SK-N-SH (cell line): ENCODE data around the gene TOM1L1. TPM values are rescaled to one million over a fixed set of nuclear protein-coding genes. Genes with fewer than 3 reads are reported as not detected.

Experiments
- CTCF ChIA-PET: fragments of 300-600, 350-600 bp; formaldehyde crosslinking; extraction: SDS; loops from one replicate; lab custom pipeline; 2021; lab: Yijun Ruan, JAX
- POLR2A ChIA-PET: fragments of 350-600 bp; sonication (Branson Sonifier 250); formaldehyde crosslinking; extraction: SDS; loops from one replicate; lab custom pipeline; 2020; ENCODE audit warnings: antibody characterized with exemption, inconsistent platforms; lab: Yijun Ruan, JAX
- DNase-seq: peaks from one replicate; pipeline ENCODE4 v3.0.0; 2012
- H2AFZ ChIP-seq: fragments of 200-600 bp; sonication (generic); 2 replicates; pipeline ENCODE4 v1.8.1; 2016; ENCODE audit warnings: antibody characterized with exemption, mild to moderate bottlenecking, low read depth
- H3F3A ChIP-seq: fragments of 200-600 bp; sonication (generic); replicated peaks from 2 replicates; pipeline ENCODE3; 2016; ENCODE audit warnings: antibody characterized with exemption, mild to moderate bottlenecking; ENCODE audit not compliant: insufficient read depth
- H3K27ac ChIP-seq, 2 experiments: fragments of 200-500 bp in 1 of 2; fragments of 200-600 bp in 1 of 2; sonication (Bioruptor generic) in 1 of 2; sonication (generic), shearing (Covaris generic) in 1 of 2; 2 replicates each; pipeline versions ENCODE4 v1.5.1 to v1.6.1; 2014 to 2016; ENCODE audit warnings: low read depth in 2 of 2, inconsistent platforms in 1 of 2, low read length in 1 of 2, mild to moderate bottlenecking in 1 of 2, mixed read lengths in 1 of 2
- H3K27me3 ChIP-seq: fragments of 200-600 bp; sonication (generic), shearing (Covaris generic); 2 replicates; pipeline ENCODE4 v1.6.1; 2016; ENCODE audit warnings: mixed run types; ENCODE audit not compliant: insufficient read depth
- H3K36me3 ChIP-seq, 2 experiments: fragments of 200-500 bp in 1 of 2; fragments of 200-600 bp in 1 of 2; sonication (Bioruptor generic) in 1 of 2; sonication (generic) in 1 of 2; replicated peaks in 1 of 2; 2 replicates each; pipeline versions ENCODE3 to v1.5.1; 2014 to 2016; ENCODE audit warnings: low read length in 1 of 2, mild to moderate bottlenecking in 1 of 2; ENCODE audit not compliant: insufficient read depth in 2 of 2, control insufficient read depth in 1 of 2
- H3K4me1 ChIP-seq, 2 experiments: fragments of 200-500 bp in 1 of 2; fragments of 200-600 bp in 1 of 2; sonication (Bioruptor generic) in 1 of 2; sonication (generic), shearing (Covaris generic) in 1 of 2; 2 replicates each; pipeline versions ENCODE4 v1.5.1 to v1.6.1; 2014 to 2016; ENCODE audit warnings: low read depth in 1 of 2, low read length in 1 of 2, mixed run types in 1 of 2; ENCODE audit not compliant: insufficient read depth in 2 of 2, control insufficient read depth in 1 of 2
- H3K4me2 ChIP-seq: fragments of 200-600 bp; sonication (generic), shearing (Covaris generic); 2 replicates; pipeline ENCODE4 v1.6.1; 2017; ENCODE audit warnings: mixed run types
- H3K4me3 ChIP-seq, 2 experiments: fragments of 200-500 bp in 1 of 2; fragments of 200-600 bp in 1 of 2; sonication (Bioruptor generic) in 1 of 2; sonication (generic), shearing (Covaris generic) in 1 of 2; 2 replicates each; pipeline versions ENCODE4 v1.5.1 to v1.8.1; 2014 to 2016; ENCODE audit warnings: low read depth in 2 of 2, inconsistent platforms in 1 of 2, low read length in 1 of 2, mild to moderate bottlenecking in 1 of 2, mixed read lengths in 1 of 2, moderate library complexity in 1 of 2
- H3K79me2 ChIP-seq: fragments of 200-600 bp; sonication (generic); 2 replicates; pipeline ENCODE4 v1.8.1; 2017; ENCODE audit warnings: mild to moderate bottlenecking; ENCODE audit not compliant: insufficient read depth
- H3K9ac ChIP-seq: fragments of 200-600 bp; sonication (generic); 2 replicates; pipeline ENCODE4 v1.6.1; 2017; ENCODE audit warnings: mixed run types
- H3K9me2 ChIP-seq: fragments of 200-600 bp; sonication (generic); 2 replicates; pipeline ENCODE4 v1.6.1; 2017; ENCODE audit warnings: mixed run types
- H3K9me3 ChIP-seq: fragments of 200-600 bp; sonication (generic); 2 replicates; pipeline ENCODE4 v1.6.1; 2017; ENCODE audit warnings: mixed run types, mild to moderate bottlenecking, moderate library complexity
- H4K20me1 ChIP-seq: fragments of 200-600 bp; sonication (generic); 2 replicates; pipeline ENCODE4 v1.6.1; 2017; ENCODE audit warnings: mild to moderate bottlenecking, mixed run types; ENCODE audit not compliant: insufficient read depth
- MEF2A ChIP-seq: IDR thresholded peaks from 2 replicates; pipeline ENCODE4 v1.4.0; 2012; ENCODE audit warnings: low read depth, borderline replicate concordance
- MXI1 ChIP-seq: IDR thresholded peaks from 2 replicates; pipeline ENCODE4 v1.6.1; 2012; ENCODE audit warnings: mild to moderate bottlenecking, low read depth, low read length, improper control_type of control experiment
- RAD21 ChIP-seq: IDR thresholded peaks from 2 replicates; pipeline ENCODE4 v1.6.1; 2012; ENCODE audit warnings: mild to moderate bottlenecking, low read length
- TCF12 ChIP-seq: IDR thresholded peaks from 2 replicates; pipeline ENCODE4 v1.4.0; 2012
- TEAD4 ChIP-seq: IDR thresholded peaks from 2 replicates; pipeline ENCODE4 v1.4.0; 2012; ENCODE audit warnings: mild to moderate bottlenecking, borderline replicate concordance; ENCODE audit not compliant: insufficient read depth
- YY1 ChIP-seq: IDR thresholded peaks from 2 replicates; pipeline ENCODE4 v1.4.0; 2012; ENCODE audit warnings: low read depth, mild to moderate bottlenecking
- WGBS: methylation state at CpG from one replicate; pipeline ENCODE4 v1.1.6; 2017; ENCODE audit warnings: low lambda C conversion rate; 5-methylcytosine and 5-hydroxymethylcytosine counted together
- polyA plus RNA-seq, 3 experiments: library from polyadenylated mRNA; depleted of rRNA; stranded (reverse); fragments of >200 nt; gene quantifications; 2 replicates each; pipeline ENCODE4 v1.2.3, GENCODE V29; 2012
- TF ChIP-seq, protein P1 (sequence below): fragments of 150-350 bp; IDR thresholded peaks from 2 replicates; pipeline ENCODE4 v1.6.1; 2016; ENCODE audit warnings: mild to moderate bottlenecking, low read depth, low read length
- TF ChIP-seq, protein P2 (sequence below): fragments of 150-350 bp; IDR thresholded peaks from 2 replicates; pipeline ENCODE4 v1.6.1; 2017; ENCODE audit warnings: antibody characterized with exemption, low read length, low read depth, borderline replicate concordance

The TOM1L1 gene
- polyA plus RNA-seq, 1 of the 3 experiments (the other 2 are of a cell fraction) = 46.5 TPM

DNA sequence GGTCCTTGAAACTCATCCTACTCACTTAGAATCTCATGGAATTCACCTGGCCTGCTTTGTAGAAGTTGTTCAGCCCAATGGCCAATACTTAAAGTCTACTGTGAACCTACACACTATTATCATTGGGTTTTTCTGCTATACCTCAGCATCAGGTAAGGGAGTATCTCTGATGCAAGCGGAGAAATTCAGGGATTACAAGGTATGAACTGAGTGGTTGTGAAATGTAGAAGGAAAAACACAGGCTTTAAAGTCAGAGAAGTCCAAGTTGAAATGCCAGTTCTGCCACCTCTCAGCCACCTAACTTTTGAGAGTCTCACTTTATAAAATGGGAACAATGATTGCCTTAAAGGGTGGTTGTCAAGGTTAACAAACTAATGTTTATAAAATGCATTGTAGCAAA lies 36.8 kb downstream of the TOM1L1 start:
- Histone ChIP-seq H3F3A (no peaks in the 10 kb centered on the region), H3K9me2 (no peaks in the 10 kb centered on the region), H3K79me2 (no peaks in the 10 kb centered on the region), H3K4me3 (no peak overlapping the region), H3K9me3 (no peaks in the 10 kb centered on the region), H3K27me3 (no peaks in the 10 kb centered on the region), H3K9ac (no peak overlapping the region), H3K27ac (no peak overlapping the region), H2AFZ (no peak overlapping the region), H3K4me1 (no peaks in the 10 kb centered on the region), H4K20me1 (no peaks in the 10 kb centered on the region), H3K4me2 (no peak overlapping the region), H3K36me3 (peaks cover 68 to 73% of the 10 kb centered on the region in 2 experiments)
- CTCF ChIA-PET = interaction anchor here (1.1 kb wide), 1 partner anchor 25 kb away, joined by 3 read pairs; no protein-coding TSS in a partner anchor
- WGBS = 100% methylated on average over 1 of the region's 1 CpG
- POLR2A ChIA-PET = no interaction called here
- DNase-seq = no peak
- TF ChIP-seq MXI1 = no peak
- TF ChIP-seq, protein P1, sequence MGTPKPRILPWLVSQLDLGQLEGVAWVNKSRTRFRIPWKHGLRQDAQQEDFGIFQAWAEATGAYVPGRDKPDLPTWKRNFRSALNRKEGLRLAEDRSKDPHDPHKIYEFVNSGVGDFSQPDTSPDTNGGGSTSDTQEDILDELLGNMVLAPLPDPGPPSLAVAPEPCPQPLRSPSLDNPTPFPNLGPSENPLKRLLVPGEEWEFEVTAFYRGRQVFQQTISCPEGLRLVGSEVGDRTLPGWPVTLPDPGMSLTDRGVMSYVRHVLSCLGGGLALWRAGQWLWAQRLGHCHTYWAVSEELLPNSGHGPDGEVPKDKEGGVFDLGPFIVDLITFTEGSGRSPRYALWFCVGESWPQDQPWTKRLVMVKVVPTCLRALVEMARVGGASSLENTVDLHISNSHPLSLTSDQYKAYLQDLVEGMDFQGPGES = no peak

DNA sequence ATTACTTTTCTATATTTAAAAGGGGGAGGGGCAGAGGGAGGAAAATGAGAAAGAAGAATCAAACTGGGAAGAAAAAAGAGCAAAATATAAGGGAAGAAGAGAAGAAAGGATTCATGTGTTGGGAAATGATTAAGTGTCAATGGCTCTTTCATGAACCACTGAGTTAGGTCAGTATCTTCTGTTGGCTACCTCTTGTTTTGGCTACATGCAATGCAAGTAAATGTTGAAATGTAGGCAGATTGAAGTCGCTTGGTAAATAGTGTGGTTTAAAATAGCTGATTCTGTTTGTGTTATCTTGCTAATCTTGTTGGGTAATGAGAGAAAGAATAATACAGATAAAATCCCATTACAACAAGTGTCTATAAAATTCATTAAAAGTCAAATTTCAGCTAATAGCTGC lies 40.6 kb downstream of the TOM1L1 start:
- H3K79me2 ChIP-seq = no peaks in the 10 kb centered on the region
- H3K9me2 ChIP-seq = no peaks in the 10 kb centered on the region
- no peaks in the 10 kb centered on the region for H3K9me3 ChIP-seq
- peaks cover 48 to 59% of the 10 kb centered on the region in 2 experiments for H3K36me3 ChIP-seq
- no peak for DNase-seq
- H3K4me3 ChIP-seq = no peak overlapping the region
- H3K9ac ChIP-seq = no peak overlapping the region
- POLR2A ChIA-PET = no interaction called here
- H3K27me3 ChIP-seq = no peaks in the 10 kb centered on the region
- TF ChIP-seq, protein P2, sequence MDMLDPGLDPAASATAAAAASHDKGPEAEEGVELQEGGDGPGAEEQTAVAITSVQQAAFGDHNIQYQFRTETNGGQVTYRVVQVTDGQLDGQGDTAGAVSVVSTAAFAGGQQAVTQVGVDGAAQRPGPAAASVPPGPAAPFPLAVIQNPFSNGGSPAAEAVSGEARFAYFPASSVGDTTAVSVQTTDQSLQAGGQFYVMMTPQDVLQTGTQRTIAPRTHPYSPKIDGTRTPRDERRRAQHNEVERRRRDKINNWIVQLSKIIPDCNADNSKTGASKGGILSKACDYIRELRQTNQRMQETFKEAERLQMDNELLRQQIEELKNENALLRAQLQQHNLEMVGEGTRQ = no peak
- TF ChIP-seq RAD21 = no peak
- no peak for TF ChIP-seq YY1
- no peak for TF ChIP-seq MEF2A
- TF ChIP-seq TCF12 = no peak
- no peak for TF ChIP-seq TEAD4
- WGBS = 97% methylated on average over 1 of the region's 1 CpG
- no peaks in the 10 kb centered on the region for H3F3A ChIP-seq
- H4K20me1 ChIP-seq = no peaks in the 10 kb centered on the region
- no peak overlapping the region for H3K27ac ChIP-seq
- no peak overlapping the region for H3K4me2 ChIP-seq
- H2AFZ ChIP-seq = no peak overlapping the region
- H3K4me1 ChIP-seq = no peaks in the 10 kb centered on the region
- CTCF ChIA-PET = no interaction called here

DNA sequence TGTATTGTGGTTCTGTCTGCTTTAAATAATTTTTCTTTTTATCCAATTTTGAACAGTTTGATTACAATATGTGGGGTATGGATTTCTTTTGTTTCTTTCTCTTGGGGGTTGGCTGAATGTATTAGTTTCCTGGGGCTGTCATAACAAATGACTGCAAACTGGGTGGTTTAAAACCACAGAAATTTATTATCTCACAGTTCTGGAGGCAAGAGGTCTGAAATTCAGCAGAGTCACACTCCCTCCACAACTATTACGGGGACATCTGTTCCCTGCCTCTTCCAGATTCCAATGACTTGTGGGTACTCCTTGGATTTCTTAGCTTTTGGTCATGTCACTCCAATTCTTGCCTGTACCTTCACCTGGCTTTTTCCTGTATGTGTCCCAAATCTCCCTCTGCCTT lies 44.1 kb downstream of the TOM1L1 start:
- WGBS = 92% methylated on average over 1 of the region's 1 CpG
- CTCF ChIA-PET = interaction anchor here (1.5 kb wide), 1 partner anchor 15 kb away, joined by 3 read pairs; no protein-coding TSS in a partner anchor
- Histone ChIP-seq H3K4me1 (no peaks in the 10 kb centered on the region), H3K27ac (no peak overlapping the region), H3K79me2 (no peaks in the 10 kb centered on the region), H3K9ac (no peak overlapping the region), H3K27me3 (no peaks in the 10 kb centered on the region), H3K36me3 (peaks cover 45 to 58% of the 10 kb centered on the region in 2 experiments), H3K9me3 (no peaks in the 10 kb centered on the region; the same call in 1 of the 2 replicates), H3K9me2 (no peaks in the 10 kb centered on the region), H3F3A (peaks cover 5% of the 10 kb centered on the region), H2AFZ (no peak overlapping the region), H3K4me3 (no peak overlapping the region), H4K20me1 (no peaks in the 10 kb centered on the region), H3K4me2 (no peak overlapping the region)
- POLR2A ChIA-PET = no interaction called here
- DNase-seq = no peak
- TF ChIP-seq, protein P1 = no peak
- TF ChIP-seq RAD21 = no peak
- no peak for TF ChIP-seq TCF12
- TF ChIP-seq, protein P2 = no peak
- TF ChIP-seq MXI1 = no peak
